Astrocyte (in vitro differentiated cells and primary cell): ENCODE results near the gene DSCAM. TPM values are rescaled to one million over a fixed set of nuclear protein-coding genes. Genes with fewer than 3 reads are reported as not detected.

Experiments used
- DNase-seq: peaks from one replicate; pipeline ENCODE4 v3.0.0-alpha.2; 2010; ENCODE audit warnings: low read depth
- FAIRE-seq: peaks from 2 replicates; lab custom pipeline; 2011; peaks lifted over from hg19 to GRCh38; lab: Jason Lieb, UNC
- H2AFZ ChIP-seq: 2 replicates; pipeline ENCODE4 v1.6.0; 2012; ENCODE audit warnings: low read depth, low read length, inconsistent platforms
- H3K27ac ChIP-seq: 2 replicates; pipeline ENCODE4 v1.5.1; 2011; ENCODE audit warnings: low read depth, low read length, inconsistent platforms
- H3K27me3 ChIP-seq: 2 replicates; pipeline ENCODE4 v1.6.0; 2011; ENCODE audit warnings: low read length, inconsistent platforms; ENCODE audit not compliant: insufficient read depth
- H3K36me3 ChIP-seq: 2 replicates; pipeline ENCODE4 v1.5.1; 2011; ENCODE audit warnings: low read length, inconsistent platforms; ENCODE audit not compliant: insufficient read depth
- H3K4me1 ChIP-seq: 2 replicates; pipeline ENCODE4 v1.5.1; 2011; ENCODE audit warnings: low read length, inconsistent platforms; ENCODE audit not compliant: insufficient read depth
- H3K4me2 ChIP-seq: 2 replicates; pipeline ENCODE4 v1.6.0; 2012; ENCODE audit warnings: low read length, inconsistent platforms
- H3K4me3 ChIP-seq: 2 replicates; pipeline ENCODE4 v1.5.1; 2011; ENCODE audit warnings: low read depth, mild to moderate bottlenecking, low read length, inconsistent platforms; ENCODE audit not compliant: insufficient read depth
- H3K79me2 ChIP-seq: 2 replicates; pipeline ENCODE4 v1.6.0; 2012; ENCODE audit warnings: mild to moderate bottlenecking, low read length, inconsistent platforms; ENCODE audit not compliant: insufficient read depth
- H3K9ac ChIP-seq: 2 replicates; pipeline ENCODE4 v1.6.0; 2012; ENCODE audit warnings: mild to moderate bottlenecking, low read length, inconsistent platforms
- H3K9me3 ChIP-seq: 2 replicates; pipeline ENCODE4 v1.5.1; 2012; ENCODE audit warnings: low read depth, mild to moderate bottlenecking, low read length, inconsistent platforms; ENCODE audit not compliant: insufficient read depth
- H4K20me1 ChIP-seq: 2 replicates; pipeline ENCODE4 v1.6.0; 2012; ENCODE audit warnings: low read length, inconsistent platforms; ENCODE audit not compliant: insufficient read depth
- H3K27ac Mint-ChIP-seq: one replicate; pipeline ENCODE4 v1.8.0; 2021; ENCODE audit warnings: mild to moderate bottlenecking, mixed read lengths; ENCODE audit not compliant: unreplicated experiment
- H3K27me3 Mint-ChIP-seq: one replicate; pipeline ENCODE4 v1.8.0; 2021; ENCODE audit warnings: low read depth, mixed read lengths; ENCODE audit not compliant: unreplicated experiment
- H3K36me3 Mint-ChIP-seq: one replicate; pipeline ENCODE4 v1.8.0; 2021; ENCODE audit warnings: low read depth, mixed read lengths; ENCODE audit not compliant: unreplicated experiment
- H3K4me1 Mint-ChIP-seq: one replicate; pipeline ENCODE4 v1.8.0; 2021; ENCODE audit warnings: low read depth, mixed read lengths; ENCODE audit not compliant: unreplicated experiment
- H3K4me3 Mint-ChIP-seq: one replicate; pipeline ENCODE4 v1.8.0; 2021; ENCODE audit warnings: mild to moderate bottlenecking, moderate library complexity, mixed read lengths; ENCODE audit not compliant: unreplicated experiment
- H3K9me3 Mint-ChIP-seq: one replicate; pipeline ENCODE4 v1.8.0; 2021; ENCODE audit warnings: mild to moderate bottlenecking, mixed read lengths; ENCODE audit not compliant: unreplicated experiment
- EZH2 ChIP-seq: IDR thresholded peaks from 2 replicates; pipeline ENCODE4 v1.6.1; 2012; ENCODE audit warnings: mild to moderate bottlenecking, low read length, inconsistent platforms; ENCODE audit not compliant: insufficient read depth
- total RNA-seq: library from RNA; stranded (reverse); gene quantifications from 2 replicates; pipeline ENCODE4 v1.2.1, GENCODE V29; 2021
- TF ChIP-seq, protein P1 (sequence below): IDR thresholded peaks from 2 replicates; pipeline ENCODE4 v1.5.1; 2011; ENCODE audit warnings: low read depth, mild to moderate bottlenecking, inconsistent platforms, low read length, moderate library complexity; ENCODE audit not compliant: insufficient read depth

DSCAM gene
- total RNA-seq, 1 donor from 2014 or later: 0.18 TPM

DNA sequence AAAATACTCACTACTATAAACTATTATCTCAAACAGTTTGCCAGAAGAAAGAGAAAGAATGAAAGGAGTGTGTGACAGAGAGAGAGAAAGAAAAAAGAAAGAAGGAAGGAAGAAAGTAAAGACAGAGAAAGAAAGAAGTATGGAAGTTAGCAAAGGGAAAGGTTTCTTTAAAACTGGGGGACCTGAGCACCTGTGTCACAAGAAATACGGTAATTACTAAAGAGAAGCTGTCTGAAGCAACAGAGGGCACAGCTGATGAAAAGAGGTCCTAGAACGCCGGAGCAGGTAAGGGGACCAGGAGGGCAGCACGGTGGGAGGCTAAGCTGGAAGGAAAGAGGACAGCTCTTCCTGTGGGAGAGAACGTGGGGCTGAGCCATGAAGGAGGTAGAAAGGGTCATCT lies 163.6 kb downstream of the DSCAM start:
- Histone ChIP-seq H3K27ac (no peak overlapping the region), H3K4me2 (no peak overlapping the region), H3K36me3 (no peaks in the 10 kb centered on the region), H2AFZ (no peak overlapping the region), H3K27me3 (no peaks in the 10 kb centered on the region), H3K9ac (no peak overlapping the region), H3K4me3 (no peak overlapping the region), H3K9me3 (no peaks in the 10 kb centered on the region), H3K79me2 (no peaks in the 10 kb centered on the region), H4K20me1 (no peaks in the 10 kb centered on the region), H3K4me1 (peaks cover 3% of the 10 kb centered on the region)
- FAIRE-seq: no peak
- no peak overlapping the region for H3K4me3 Mint-ChIP-seq
- H3K36me3 Mint-ChIP-seq: no peaks in the 10 kb centered on the region
- no peak for DNase-seq
- TF ChIP-seq EZH2: no peak
- TF ChIP-seq, protein P1, sequence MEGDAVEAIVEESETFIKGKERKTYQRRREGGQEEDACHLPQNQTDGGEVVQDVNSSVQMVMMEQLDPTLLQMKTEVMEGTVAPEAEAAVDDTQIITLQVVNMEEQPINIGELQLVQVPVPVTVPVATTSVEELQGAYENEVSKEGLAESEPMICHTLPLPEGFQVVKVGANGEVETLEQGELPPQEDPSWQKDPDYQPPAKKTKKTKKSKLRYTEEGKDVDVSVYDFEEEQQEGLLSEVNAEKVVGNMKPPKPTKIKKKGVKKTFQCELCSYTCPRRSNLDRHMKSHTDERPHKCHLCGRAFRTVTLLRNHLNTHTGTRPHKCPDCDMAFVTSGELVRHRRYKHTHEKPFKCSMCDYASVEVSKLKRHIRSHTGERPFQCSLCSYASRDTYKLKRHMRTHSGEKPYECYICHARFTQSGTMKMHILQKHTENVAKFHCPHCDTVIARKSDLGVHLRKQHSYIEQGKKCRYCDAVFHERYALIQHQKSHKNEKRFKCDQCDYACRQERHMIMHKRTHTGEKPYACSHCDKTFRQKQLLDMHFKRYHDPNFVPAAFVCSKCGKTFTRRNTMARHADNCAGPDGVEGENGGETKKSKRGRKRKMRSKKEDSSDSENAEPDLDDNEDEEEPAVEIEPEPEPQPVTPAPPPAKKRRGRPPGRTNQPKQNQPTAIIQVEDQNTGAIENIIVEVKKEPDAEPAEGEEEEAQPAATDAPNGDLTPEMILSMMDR: no peak
- no peaks in the 10 kb centered on the region for H3K4me1 Mint-ChIP-seq
- H3K27ac Mint-ChIP-seq: no peak overlapping the region
- H3K27me3 Mint-ChIP-seq: no peaks in the 10 kb centered on the region
- H3K9me3 Mint-ChIP-seq: peaks cover 3% of the 10 kb centered on the region

DNA sequence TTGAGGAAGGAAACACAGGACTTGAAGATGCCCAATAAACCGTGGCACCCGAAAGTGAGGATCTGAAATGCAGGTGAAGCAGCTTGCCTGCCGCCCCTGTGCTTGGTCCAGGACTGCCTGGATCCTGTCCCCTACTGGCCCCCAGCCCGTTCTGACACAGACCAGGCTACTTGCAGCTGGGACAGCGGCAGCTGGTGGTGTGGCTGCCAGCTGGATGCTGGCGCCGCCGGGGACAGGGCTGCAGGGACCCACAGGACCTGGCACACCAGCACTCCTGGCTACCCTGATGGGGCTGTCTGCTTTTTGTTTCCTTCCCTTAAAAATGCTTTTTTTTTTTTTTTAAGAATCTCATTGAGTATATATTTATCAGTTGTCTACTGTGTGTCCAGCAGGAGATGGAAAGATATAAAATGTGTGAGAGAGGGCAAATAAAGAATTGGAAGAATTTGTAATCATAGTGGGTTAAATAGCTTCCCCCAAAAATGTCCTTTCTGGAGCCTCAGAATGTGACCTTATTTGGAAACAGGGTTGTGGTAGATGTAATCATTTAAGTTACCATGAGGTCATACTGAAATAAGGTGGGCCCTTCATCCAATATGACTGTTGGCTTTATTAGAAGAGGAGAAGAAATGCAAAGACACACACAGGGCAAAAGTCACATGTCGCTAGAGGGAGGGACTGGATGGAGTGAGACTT lies 165.6 kb downstream of the DSCAM start:
- no peak overlapping the region for H3K4me2 ChIP-seq

DNA sequence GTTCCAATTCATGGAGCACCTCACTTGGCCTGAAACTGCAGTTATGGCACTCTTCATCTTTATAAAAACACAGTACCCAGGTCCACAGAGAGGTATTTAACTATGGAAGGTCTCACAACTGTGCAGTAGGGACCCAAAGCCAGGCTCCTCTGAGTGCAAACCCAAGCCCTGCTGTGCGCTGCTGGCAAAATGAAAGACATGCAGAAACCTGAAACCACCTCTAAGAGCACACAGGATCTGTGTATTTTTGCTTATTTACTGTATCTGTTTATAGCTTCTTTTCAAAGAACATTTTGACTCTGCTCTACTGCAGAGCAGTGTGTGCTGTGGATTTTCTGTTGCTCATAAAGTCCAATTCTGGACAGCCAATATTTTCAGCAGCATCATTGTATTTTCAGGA lies 166.6 kb downstream of the DSCAM start:
- H2AFZ ChIP-seq: no peak overlapping the region
- Mint-ChIP-seq H3K27ac (no peak overlapping the region), H3K9me3 (peaks cover 5% of the 10 kb centered on the region), H3K4me3 (no peak overlapping the region), H3K4me1 (no peaks in the 10 kb centered on the region), H3K36me3 (no peaks in the 10 kb centered on the region), H3K27me3 (no peaks in the 10 kb centered on the region)
- no peak overlapping the region for H3K9ac ChIP-seq
- DNase-seq (no peak), FAIRE-seq (no peak)
- H3K79me2 ChIP-seq: no peaks in the 10 kb centered on the region
- TF ChIP-seq, protein P1: no peak
- no peak for TF ChIP-seq EZH2
- H3K4me3 ChIP-seq: no peak overlapping the region
- H3K4me2 ChIP-seq: no peak overlapping the region
- H3K4me1 ChIP-seq: peaks cover 3% of the 10 kb centered on the region
- no peak overlapping the region for H3K27ac ChIP-seq
- no peaks in the 10 kb centered on the region for H3K9me3 ChIP-seq
- H3K36me3 ChIP-seq: no peaks in the 10 kb centered on the region
- no peaks in the 10 kb centered on the region for H4K20me1 ChIP-seq
- no peaks in the 10 kb centered on the region for H3K27me3 ChIP-seq

More for the DNA sequence above, 165.6 kb downstream of the DSCAM start:
- Histone ChIP-seq H3K9ac (no peak overlapping the region), H3K4me3 (no peak overlapping the region), H3K9me3 (no peaks in the 10 kb centered on the region), H3K27ac (no peak overlapping the region), H2AFZ (no peak overlapping the region), H3K36me3 (no peaks in the 10 kb centered on the region), H4K20me1 (no peaks in the 10 kb centered on the region), H3K27me3 (no peaks in the 10 kb centered on the region), H3K4me1 (peaks cover 3% of the 10 kb centered on the region), H3K79me2 (no peaks in the 10 kb centered on the region)
- Mint-ChIP-seq H3K4me3 (no peak overlapping the region), H3K9me3 (peaks cover 5% of the 10 kb centered on the region), H3K27ac (no peak overlapping the region), H3K27me3 (no peaks in the 10 kb centered on the region), H3K4me1 (no peaks in the 10 kb centered on the region), H3K36me3 (no peaks in the 10 kb centered on the region)
- no peak for DNase-seq
- TF ChIP-seq EZH2: no peak
- TF ChIP-seq, protein P1: no peak
- FAIRE-seq: no peak
